Measurements from ENCODE around the gene NUP62CL. TPM values are rescaled to one million over a fixed set of nuclear protein-coding genes. Genes with fewer than 3 reads are reported as not detected.

Gene NUP62CL
- polyA plus RNA-seq, 2 donors = 0.94 to 2.0 TPM

GRCh38 chrX:107107459-107107858 is 98.8 kb downstream of the NUP62CL start:
- Histone ChIP-seq H3K36me3 (ENCODE audit: control insufficient read depth in 2 of 2, insufficient read depth in 2 of 2, low read length in 1 of 2) (no peaks in the 10 kb centered on the region), H3K27me3 (ENCODE audit: control insufficient read depth in 1 of 2, insufficient read depth in 2 of 2, low read length in 2 of 2) (no peaks in the 10 kb centered on the region), H3K4me1 (ENCODE audit: control insufficient read depth in 2 of 2, insufficient read depth in 2 of 2, low read length in 1 of 2) (no peaks in the 10 kb centered on the region), H3K27ac (ENCODE audit: low read depth in 2 of 2, low read length in 1 of 2) (no peak overlapping the region), H3K9me3 (ENCODE audit: control insufficient read depth in 2 of 2, insufficient read depth in 1 of 2, low read depth in 1 of 2, low read length in 1 of 2) (no peaks in the 10 kb centered on the region), H3K4me3 (ENCODE audit: low read depth in 1 of 2, low read length in 2 of 2) (no peak overlapping the region)
- 86 to 92% methylated on average over 1 of the region's 1 CpG for WGBS, 2 donors

GRCh38 chrX:107102980-107103379 is 103.3 kb downstream of the NUP62CL start:
- Histone ChIP-seq H3K27me3 (ENCODE audit: control insufficient read depth in 1 of 2, insufficient read depth in 2 of 2, low read length in 2 of 2) (no peaks in the 10 kb centered on the region), H3K9me3 (ENCODE audit: control insufficient read depth in 2 of 2, insufficient read depth in 1 of 2, low read depth in 1 of 2, low read length in 1 of 2) (no peaks in the 10 kb centered on the region), H3K27ac (ENCODE audit: low read depth in 2 of 2, low read length in 1 of 2) (no peak overlapping the region), H3K36me3 (ENCODE audit: control insufficient read depth in 2 of 2, insufficient read depth in 2 of 2, low read length in 1 of 2) (no peaks in the 10 kb centered on the region), H3K4me3 (ENCODE audit: low read depth in 1 of 2, low read length in 2 of 2) (no peak overlapping the region), H3K4me1 (ENCODE audit: control insufficient read depth in 2 of 2, insufficient read depth in 2 of 2, low read length in 1 of 2) (no peaks in the 10 kb centered on the region)
- WGBS, 2 donors = 20 to 29% methylated on average over 1 of the region's 1 CpG

- H3K27me3 ChIP-seq (ENCODE audit: control insufficient read depth in 1 of 2, insufficient read depth in 2 of 2, low read length in 2 of 2) = no peaks in the 10 kb centered on the region
- no peaks in the 10 kb centered on the region for H3K4me1 ChIP-seq (ENCODE audit: control insufficient read depth in 2 of 2, insufficient read depth in 2 of 2, low read length in 1 of 2)
- no peak overlapping the region for H3K27ac ChIP-seq (ENCODE audit: low read depth in 2 of 2, low read length in 1 of 2)
- 92 to 99% methylated on average over 6 of the region's 6 CpGs for WGBS, 2 donors
- no peaks in the 10 kb centered on the region for H3K9me3 ChIP-seq (ENCODE audit: control insufficient read depth in 2 of 2, insufficient read depth in 1 of 2, low read depth in 1 of 2, low read length in 1 of 2)
- H3K4me3 ChIP-seq (ENCODE audit: low read depth in 1 of 2, low read length in 2 of 2) = no peak overlapping the region
- H3K36me3 ChIP-seq (ENCODE audit: control insufficient read depth in 2 of 2, insufficient read depth in 2 of 2, low read length in 1 of 2) = no peaks in the 10 kb centered on the region
These were observed 130.1 kb downstream of the NUP62CL start for GRCh38 chrX:107076158-107076557.

Other genes starting within 250 kb of the NUP62CL start
- gene MORC4, start 206.2 kb downstream of the NUP62CL start, polyA plus RNA-seq = 1 to 10 TPM; 4.4 to 8.0 TPM
- gene RBM41, start 87.6 kb downstream of the NUP62CL start, polyA plus RNA-seq = 1 to 10 TPM; 3.2 to 4.4 TPM
- not detected for gene DNAAF6, start 178 bp upstream of the NUP62CL start, polyA plus RNA-seq
- gene FRMPD3, start 243.2 kb upstream of the NUP62CL start, polyA plus RNA-seq = under 1 TPM; 0.02 to 0.04 TPM

Measured in esophagus (tissue), 2 donors.